ENCODE data around the gene ADGRG3.

GRCh38 chr16:57652695-57653471, 15.2 kb upstream of the ADGRG3 start:
- TF ChIP-seq POLR2A (IDR thresholded peaks at IDR 0.05) = no peak
- no peak for TF ChIP-seq CTCF (IDR thresholded peaks at IDR 0.05 in 4 of 5, conservative IDR thresholded peaks at IDR 0.05 in 1 of 5)

Measured in gastrocnemius medialis (tissue), 4 donors.